SK-N-DZ (cell line): ENCODE results near the gene PRPF18. TPM values are rescaled to one million over a fixed set of nuclear protein-coding genes. Genes with fewer than 3 reads are reported as not detected.
"Not testable (repeated sequence)": the region's sequence is repeated elsewhere in the genome, so short reads cannot be mapped to it uniquely, and the experiment has no call there.

ENCODE experiments used
- DNase-seq: peaks from one replicate; pipeline ENCODE4 v3.0.0-alpha.2; 2015; ENCODE audit warnings: low spot score
- polyA plus RNA-seq, 2 experiments: library from polyadenylated mRNA; depleted of rRNA; stranded (reverse); fragments of >200 nt; gene quantifications; 2 replicates each; pipeline ENCODE4 v1.2.3, GENCODE V29; 2014

The PRPF18 gene
- 24.4 and 25.3 TPM in 2 replicates for polyA plus RNA-seq (2014; cell fraction: cytosol; rRNA removed)
- 15.9 and 16.6 TPM in 2 replicates for polyA plus RNA-seq (2014; cell fraction: nucleus; rRNA removed)

DNA sequence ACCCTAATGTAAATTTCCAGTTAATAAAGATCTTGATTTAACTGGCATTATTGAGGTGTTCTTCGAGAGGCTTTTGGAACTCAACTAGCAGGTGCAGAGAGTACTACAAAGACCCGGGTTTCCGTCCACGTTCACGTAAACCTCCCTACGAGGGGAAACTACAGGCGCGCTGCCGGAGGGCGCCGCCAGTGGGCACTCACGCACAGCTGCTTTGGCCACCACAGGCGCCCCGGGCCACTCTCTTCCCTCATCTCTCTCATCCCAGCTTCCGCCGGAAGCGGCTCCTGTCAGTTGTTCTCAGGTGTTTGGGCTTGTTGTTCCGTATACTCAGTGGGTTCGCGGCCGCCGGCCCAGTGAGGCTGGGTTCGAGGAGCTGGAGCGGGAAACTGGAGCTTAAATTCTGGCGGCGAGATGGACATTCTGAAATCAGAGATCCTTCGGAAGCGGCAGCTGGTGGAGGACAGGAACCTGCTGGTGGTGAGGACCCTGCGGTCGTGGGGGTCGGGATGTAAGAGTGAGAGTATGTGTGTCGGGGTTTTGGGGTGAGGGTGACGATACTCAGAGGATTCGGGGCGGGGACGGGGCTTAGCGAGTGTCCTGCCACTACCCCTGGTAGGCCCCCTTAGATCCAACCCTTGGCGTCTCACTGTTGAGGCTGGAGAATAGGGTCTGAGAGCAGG is at the start of gene PRPF18:
Gene PRPF18, plus strand, starts transcription at position 290 of the 680 bp plus-strand sequence. Its CDS starts 122 bp downstream, at position 412.
- peak; percentile 94 for DNase-seq

- DNase-seq, result not testable (repeated sequence)
Measured at GRCh38 chr10:13537985-13538384, 48.8 kb upstream of the PRPF18 start.

- no peak for DNase-seq
Measured at GRCh38 chr10:13542533-13542932, 44.2 kb upstream of the PRPF18 start.

DNA sequence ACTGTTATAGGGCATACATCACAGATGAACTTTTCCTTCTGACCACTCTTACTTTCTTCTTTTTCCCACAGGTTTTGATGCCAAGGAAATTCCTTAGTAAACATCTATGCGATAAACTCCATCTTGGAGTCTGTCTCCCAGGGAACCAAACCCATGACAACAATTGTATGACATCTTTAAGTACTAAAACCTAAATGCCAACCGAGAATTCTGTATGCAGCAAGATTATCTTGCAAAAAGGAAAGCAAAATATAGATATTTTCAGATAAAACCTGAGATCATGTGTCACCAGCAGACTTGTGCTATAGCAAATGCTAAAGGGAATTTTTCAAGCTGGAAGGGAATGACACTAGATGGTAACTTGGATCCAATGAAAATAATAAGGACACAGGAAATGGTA is 36.0 kb upstream of the PRPF18 start:
- DNase-seq, result no peak

GRCh38 chr10:13555884-13556510 is 30.8 kb upstream of the PRPF18 start:
- peak; percentile 22 for DNase-seq

DNA sequence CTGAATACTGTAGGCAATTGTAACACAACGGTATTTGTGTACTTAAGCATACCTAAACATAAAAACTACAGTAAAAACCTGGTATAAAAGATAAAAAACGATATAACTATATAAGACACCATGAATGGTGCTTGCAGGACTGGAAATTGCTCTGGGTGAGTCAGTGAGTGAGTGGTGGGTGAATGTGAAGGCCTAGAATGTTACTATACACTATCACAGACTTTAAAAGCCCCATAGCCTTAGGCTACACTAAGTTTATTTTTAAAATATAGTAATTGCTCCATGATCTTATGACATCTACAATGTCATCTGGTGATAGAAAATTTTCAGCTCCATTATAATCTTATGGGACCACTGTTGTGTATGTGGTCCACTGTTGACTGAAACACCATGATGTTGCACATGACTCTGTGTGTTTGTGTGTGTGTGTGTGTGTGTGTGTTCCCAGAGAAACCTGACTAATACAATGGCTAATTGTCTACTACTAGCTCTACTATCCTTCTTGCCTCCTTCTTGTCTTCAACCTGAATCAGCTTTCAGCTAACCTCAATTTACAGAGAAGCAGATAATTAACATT is 27.6 kb upstream of the PRPF18 start:
- DNase-seq, result no peak

GRCh38 chr10:13560597-13560996 is 26.2 kb upstream of the PRPF18 start:
- DNase-seq, result no peak

- DNase-seq, result no peak
Measured at GRCh38 chr10:13563481-13564445, 23.0 kb upstream of the PRPF18 start.

- no peak for DNase-seq
Measured at GRCh38 chr10:13564576-13564975, 22.2 kb upstream of the PRPF18 start.

DNA sequence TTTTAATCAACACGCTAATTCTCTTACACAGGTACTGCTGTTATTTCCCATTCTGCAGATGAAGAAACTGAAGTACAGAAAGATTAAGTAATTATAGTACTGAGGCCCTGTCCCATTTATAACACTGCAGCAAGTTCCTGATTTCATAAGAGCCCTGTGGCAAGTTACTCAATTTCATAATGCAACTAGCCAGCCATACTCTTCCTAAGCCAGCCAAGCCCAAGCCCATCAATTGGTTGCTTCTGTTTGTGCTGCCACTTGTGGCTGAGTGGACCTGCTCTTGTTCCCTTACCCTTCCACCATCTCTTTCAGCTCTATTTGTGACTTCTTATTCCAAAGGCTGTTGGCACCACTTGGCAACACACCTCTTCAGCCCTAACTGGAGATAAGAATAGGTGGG is 19.7 kb upstream of the PRPF18 start:
- DNase-seq, result no peak

GRCh38 chr10:13571541-13571940 is 15.2 kb upstream of the PRPF18 start:
- no peak for DNase-seq

DNA sequence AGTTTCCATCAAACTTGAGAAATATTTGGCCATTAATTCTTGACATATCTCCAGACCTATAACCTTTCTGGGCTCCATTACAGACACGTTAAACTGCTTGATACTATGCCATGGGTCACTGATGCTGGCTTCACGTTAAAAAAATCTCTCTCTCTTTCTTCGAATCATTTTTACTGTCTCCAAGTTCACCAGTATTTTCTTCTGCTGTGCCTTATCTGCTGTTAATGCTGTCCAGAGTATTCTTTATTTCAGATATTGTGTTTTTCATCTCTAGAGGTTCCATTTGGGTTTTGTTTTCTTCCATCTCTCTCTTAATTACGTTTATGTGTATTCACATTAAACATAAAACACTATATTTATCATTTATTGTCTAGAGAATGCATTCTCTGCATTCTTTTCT is 12.8 kb upstream of the PRPF18 start:
- DNase-seq, result no peak

- no peak for DNase-seq
Measured at GRCh38 chr10:13585195-13585751, 1.5 kb upstream of the PRPF18 start.

DNA sequence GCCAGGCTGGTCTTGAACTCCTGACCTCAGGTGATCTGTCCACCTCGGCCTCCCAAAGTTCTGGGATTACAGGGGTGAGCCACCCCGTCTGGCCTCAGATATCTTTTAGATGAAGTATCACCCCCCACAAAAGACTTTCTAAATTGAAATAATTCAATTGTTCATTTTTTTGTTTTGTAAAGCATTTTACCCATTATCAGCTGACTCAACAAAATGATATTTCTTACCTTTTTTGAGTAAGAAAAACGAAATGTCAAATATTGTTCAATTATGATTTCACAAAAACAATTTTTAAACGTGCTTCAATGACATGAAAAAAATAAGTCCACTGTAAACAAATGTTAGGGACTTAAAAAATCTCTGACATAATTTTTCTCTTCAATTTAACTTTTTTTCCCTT is 822 bp upstream of the PRPF18 start:
- DNase-seq, result no peak

DNA sequence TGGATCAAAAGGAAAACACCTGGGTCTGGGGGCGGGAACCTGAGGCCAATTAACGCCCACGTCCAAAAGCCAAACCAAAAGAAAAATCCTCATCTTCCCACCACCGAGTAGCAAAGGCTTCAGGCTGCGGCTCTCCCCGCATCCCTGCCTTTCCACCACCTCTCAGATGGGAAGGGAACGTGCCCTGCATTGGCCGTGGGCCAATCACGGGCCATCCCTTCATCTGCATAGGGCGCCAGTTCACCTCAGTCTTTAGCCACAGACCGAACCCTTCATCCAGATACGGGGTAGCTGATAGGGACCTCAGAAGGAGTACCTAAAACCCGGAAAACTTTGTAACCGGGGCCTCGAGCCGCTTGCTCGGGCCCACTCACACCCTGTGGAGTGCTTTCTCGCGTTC is 626 bp downstream of the PRPF18 start:
- DNase-seq, result no peak

DNA sequence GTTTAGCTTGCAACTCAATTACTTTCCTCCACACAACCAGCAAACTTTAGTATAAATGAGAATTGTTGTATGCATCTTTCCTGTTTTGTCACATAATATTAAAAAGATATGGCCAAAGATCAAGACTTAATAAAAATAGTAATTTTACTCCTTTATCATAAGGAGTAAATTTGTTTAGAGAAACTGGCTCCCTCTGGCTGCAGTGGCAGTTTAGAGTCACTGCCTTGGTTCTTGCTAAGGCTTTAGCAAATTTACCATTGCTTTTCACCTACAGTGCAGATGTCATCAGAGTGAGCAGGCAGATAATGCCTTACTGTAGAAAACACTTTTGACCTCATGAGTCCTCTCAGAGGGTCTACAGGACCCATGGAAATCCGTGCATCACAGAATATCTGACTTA is 2.6 kb downstream of the PRPF18 start:
- DNase-seq, result no peak

- DNase-seq, result no peak
Measured at GRCh38 chr10:13590886-13591285, 4.1 kb downstream of the PRPF18 start.

- DNase-seq, result no peak
Measured at GRCh38 chr10:13592306-13592705, 5.5 kb downstream of the PRPF18 start.

- DNase-seq, result no peak
Measured at GRCh38 chr10:13593535-13593934, 6.8 kb downstream of the PRPF18 start.

DNA sequence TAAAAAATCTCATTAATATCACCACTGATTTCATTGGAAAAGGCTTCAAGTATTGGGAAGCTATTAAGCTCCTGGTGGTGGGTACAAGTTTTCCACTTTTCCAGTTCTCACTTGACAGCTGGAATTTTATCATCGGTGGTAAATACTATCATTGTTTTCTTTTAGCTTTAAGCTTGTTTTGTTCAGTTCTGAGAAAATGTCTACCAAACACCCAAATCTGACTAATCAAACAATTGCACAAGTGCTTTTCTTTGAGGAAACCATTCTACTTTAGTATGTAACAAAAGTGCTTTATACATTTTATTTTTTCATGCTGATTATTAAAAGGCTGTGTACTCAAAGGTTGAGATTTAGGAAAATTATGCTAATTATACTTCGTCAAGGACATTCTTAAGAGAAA is 7.9 kb downstream of the PRPF18 start:
- no peak for DNase-seq

GRCh38 chr10:13597909-13598308 is 11.1 kb downstream of the PRPF18 start:
- no peak for DNase-seq
